Activated CD4-positive, alpha-beta T cell treated with anti-CD3 and anti-CD28 coated beads, Interleukin-2, amount 50 U/mL, for 16 hours (primary cell): ENCODE results near the gene RABGAP1L.
"Not testable (repeated sequence)": the region's sequence is repeated elsewhere in the genome, so short reads cannot be mapped to it uniquely, and the experiment has no call there.

ENCODE experiments used
- DNase-seq: peaks from one replicate; pipeline ENCODE4 v3.0.0-alpha.2; 2020

The RABGAP1L gene

GRCh38 chr1:174247472-174247871, 88.2 kb downstream of the RABGAP1L start:
- DNase-seq: no peak

GRCh38 chr1:174248041-174248440, 88.7 kb downstream of the RABGAP1L start:
- DNase-seq: no peak

GRCh38 chr1:174256386-174256785, 97.1 kb downstream of the RABGAP1L start:
- not testable (repeated sequence) for DNase-seq

- peak; percentile 45 for DNase-seq
Measured at GRCh38 chr1:174258148-174258550, 98.8 kb downstream of the RABGAP1L start.

GRCh38 chr1:174262349-174263241, 103.3 kb downstream of the RABGAP1L start:
- DNase-seq: peak; percentile 37

- DNase-seq: no peak
Measured at GRCh38 chr1:174265282-174265681, 106.0 kb downstream of the RABGAP1L start.

GRCh38 chr1:174266476-174266875, 107.2 kb downstream of the RABGAP1L start:
- no peak for DNase-seq

- DNase-seq: no peak
Measured at GRCh38 chr1:174266991-174267612, 107.8 kb downstream of the RABGAP1L start.

- DNase-seq: no peak
Measured at GRCh38 chr1:174269989-174270651, 110.8 kb downstream of the RABGAP1L start.

- no peak for DNase-seq
Measured at GRCh38 chr1:174273190-174273589, 113.9 kb downstream of the RABGAP1L start.

- no peak for DNase-seq
Measured at GRCh38 chr1:174273776-174274175, 114.5 kb downstream of the RABGAP1L start.

GRCh38 chr1:174274452-174274851, 115.1 kb downstream of the RABGAP1L start:
- DNase-seq: no peak

- no peak for DNase-seq
Measured at GRCh38 chr1:174274884-174275283, 115.6 kb downstream of the RABGAP1L start.

- no peak for DNase-seq
Measured at GRCh38 chr1:174276087-174276486, 116.8 kb downstream of the RABGAP1L start.

- DNase-seq: no peak
Measured at GRCh38 chr1:174284052-174284451, 124.7 kb downstream of the RABGAP1L start.

GRCh38 chr1:174286042-174286441, 126.7 kb downstream of the RABGAP1L start:
- no peak for DNase-seq

GRCh38 chr1:174289644-174290310, 130.5 kb downstream of the RABGAP1L start:
- no peak for DNase-seq

GRCh38 chr1:174291059-174291458, 131.7 kb downstream of the RABGAP1L start:
- no peak for DNase-seq

- DNase-seq: no peak
Measured at GRCh38 chr1:174296309-174296708, 137.0 kb downstream of the RABGAP1L start.

GRCh38 chr1:174297351-174297750, 138.0 kb downstream of the RABGAP1L start:
- DNase-seq: no peak

GRCh38 chr1:174301295-174302077, 142.2 kb downstream of the RABGAP1L start:
- DNase-seq: no peak

GRCh38 chr1:174308604-174309003, 149.3 kb downstream of the RABGAP1L start:
- no peak for DNase-seq
